KMS-11 (cell line): Measurements from ENCODE around the gene ZNF133.

ENCODE experiments used
- H2AFZ ChIP-seq: fragments of 200-600 bp; sonication (generic); 2 replicates; pipeline ENCODE4 v1.6.1; 2016; ENCODE audit warnings: antibody characterized with exemption, mixed run types, low read depth
- H3K27ac ChIP-seq: fragments of 200-600 bp; sonication (generic); 2 replicates; pipeline ENCODE4 v1.6.1; 2016; ENCODE audit warnings: mild to moderate bottlenecking, mixed run types
- H3K27me3 ChIP-seq: fragments of 200-600 bp; sonication (generic); 2 replicates; pipeline ENCODE4 v1.6.1; 2017; ENCODE audit warnings: mild to moderate bottlenecking, low read depth, mixed run types, moderate library complexity; ENCODE audit not compliant: insufficient read depth
- H3K36me3 ChIP-seq: fragments of 200-600 bp; sonication (generic); 2 replicates; pipeline ENCODE4 v1.6.1; 2017; ENCODE audit warnings: mild to moderate bottlenecking, mixed run types; ENCODE audit not compliant: insufficient read depth
- H3K4me1 ChIP-seq: fragments of 200-600 bp; sonication (generic); 2 replicates; pipeline ENCODE4 v1.6.1; 2016; ENCODE audit warnings: mild to moderate bottlenecking, low read depth, mixed run types; ENCODE audit not compliant: poor library complexity, severe bottlenecking
- H3K4me2 ChIP-seq: fragments of 200-600 bp; sonication (generic); 2 replicates; pipeline ENCODE4 v1.7.0; 2016; ENCODE audit warnings: mild to moderate bottlenecking, mixed run types
- H3K4me3 ChIP-seq: fragments of 200-600 bp; sonication (generic); IDR thresholded peaks from 2 replicates; pipeline ENCODE4 v1.6.1; 2017; ENCODE audit warnings: low read depth, low read length, mixed read lengths; ENCODE audit not compliant: insufficient read depth
- H3K79me2 ChIP-seq: fragments of 200-600 bp; sonication (generic); 2 replicates; pipeline ENCODE4 v1.6.1; 2016; ENCODE audit warnings: low read depth, mixed run types; ENCODE audit not compliant: insufficient read depth
- H3K9ac ChIP-seq: fragments of 200-600 bp; sonication (generic); 2 replicates; pipeline ENCODE4 v1.6.1; 2016; ENCODE audit warnings: mild to moderate bottlenecking, mixed run types
- H4K20me1 ChIP-seq: fragments of 200-600 bp; sonication (generic); 2 replicates; pipeline ENCODE4 v1.6.1; 2016; ENCODE audit warnings: mild to moderate bottlenecking, mixed run types; ENCODE audit not compliant: insufficient read depth
- CTCF ChIP-seq: fragments of 200-600 bp; sonication (generic); conservative IDR thresholded peaks from 2 replicates; pipeline ENCODE4 v1.6.1; 2017; ENCODE audit warnings: low read depth, mild to moderate bottlenecking, antibody characterized with exemption, low read length, moderate library complexity, mixed read lengths

The ZNF133 gene

GRCh38 chr20:18252597-18253451, 35.5 kb upstream of the ZNF133 start:
- TF ChIP-seq CTCF = no peak

GRCh38 chr20:18254615-18255014, 33.7 kb upstream of the ZNF133 start:
- H3K36me3 ChIP-seq = no peaks in the 10 kb centered on the region
- no peaks in the 10 kb centered on the region for H4K20me1 ChIP-seq
- H3K27ac ChIP-seq = no peak overlapping the region
- H3K27me3 ChIP-seq = no peaks in the 10 kb centered on the region
- no peak overlapping the region for H3K9ac ChIP-seq
- no peak overlapping the region for H3K4me3 ChIP-seq
- H3K79me2 ChIP-seq = no peaks in the 10 kb centered on the region
- no peak overlapping the region for H2AFZ ChIP-seq
- no peaks in the 10 kb centered on the region for H3K4me1 ChIP-seq
- no peak for TF ChIP-seq CTCF
- H3K4me2 ChIP-seq = no peak overlapping the region

More at GRCh38 chr20:18252597-18253451, 35.5 kb upstream of the ZNF133 start:
- no peak overlapping the region for H3K9ac ChIP-seq
- H3K4me3 ChIP-seq = no peak overlapping the region
- H3K27ac ChIP-seq = no peak overlapping the region
- H3K36me3 ChIP-seq = no peaks in the 10 kb centered on the region
- no peaks in the 10 kb centered on the region for H3K4me1 ChIP-seq
- H2AFZ ChIP-seq = no peak overlapping the region
- H3K79me2 ChIP-seq = no peaks in the 10 kb centered on the region
- no peak overlapping the region for H3K4me2 ChIP-seq
- H3K27me3 ChIP-seq = no peaks in the 10 kb centered on the region
- no peaks in the 10 kb centered on the region for H4K20me1 ChIP-seq

- Histone ChIP-seq H3K4me3 (no peak overlapping the region), H3K4me1 (no peaks in the 10 kb centered on the region), H3K27me3 (no peaks in the 10 kb centered on the region), H3K79me2 (no peaks in the 10 kb centered on the region), H4K20me1 (no peaks in the 10 kb centered on the region), H3K9ac (no peak overlapping the region), H3K4me2 (no peak overlapping the region), H2AFZ (no peak overlapping the region), H3K36me3 (no peaks in the 10 kb centered on the region), H3K27ac (no peak overlapping the region)
- no peak for TF ChIP-seq CTCF
These were observed 32.8 kb upstream of the ZNF133 start for GRCh38 chr20:18255526-18255925.

- H3K4me2 ChIP-seq = no peak overlapping the region
- H3K4me3 ChIP-seq = no peak overlapping the region
- no peaks in the 10 kb centered on the region for H3K36me3 ChIP-seq
- no peak overlapping the region for H3K9ac ChIP-seq
- H3K27me3 ChIP-seq = no peaks in the 10 kb centered on the region
- no peak overlapping the region for H3K27ac ChIP-seq
- no peak for TF ChIP-seq CTCF
- H2AFZ ChIP-seq = no peak overlapping the region
- H3K79me2 ChIP-seq = no peaks in the 10 kb centered on the region
- no peaks in the 10 kb centered on the region for H3K4me1 ChIP-seq
- no peaks in the 10 kb centered on the region for H4K20me1 ChIP-seq
These were observed 31.8 kb upstream of the ZNF133 start for GRCh38 chr20:18256440-18257090.
